H9 (cell line): ENCODE measurements around the gene WRAP73. TPM values are rescaled to one million over a fixed set of nuclear protein-coding genes. Genes with fewer than 3 reads are reported as not detected.

ENCODE experiments used
- DNase-seq: peaks from one replicate; pipeline ENCODE4 v3.0.0-alpha.2; 2017
- H2AFZ ChIP-seq: one replicate; pipeline ENCODE4 v1.6.1; 2013; ENCODE audit warnings: mild to moderate bottlenecking, low read length, control low read depth, moderate library complexity
- H2AK5ac ChIP-seq: 2 replicates; pipeline ENCODE4 v1.6.1; 2013; ENCODE audit warnings: low read length, control low read depth, mixed read lengths; ENCODE audit not compliant: insufficient read length
- H2BK120ac ChIP-seq: one replicate; pipeline ENCODE4 v1.6.1; 2013; ENCODE audit warnings: low read depth, mild to moderate bottlenecking, low read length, control low read depth, inconsistent platforms; ENCODE audit not compliant: poor library complexity, severe bottlenecking
- H2BK12ac ChIP-seq: 2 replicates; pipeline ENCODE4 v1.6.1; 2013; ENCODE audit warnings: low read length, control low read depth, mixed read lengths, low read depth; ENCODE audit not compliant: insufficient read length
- H2BK15ac ChIP-seq: 2 replicates; pipeline ENCODE4 v1.6.1; 2013; ENCODE audit warnings: low read depth, low read length, control low read depth
- H2BK20ac ChIP-seq: one replicate; pipeline ENCODE4 v1.6.1; 2013; ENCODE audit warnings: low read depth, mild to moderate bottlenecking, low read length, control low read depth, inconsistent platforms; ENCODE audit not compliant: poor library complexity, severe bottlenecking
- H2BK5ac ChIP-seq: 2 replicates; pipeline ENCODE4 v1.6.1; 2013; ENCODE audit warnings: low read length, control low read depth, mixed read lengths; ENCODE audit not compliant: insufficient read length
- H3K14ac ChIP-seq: 2 replicates; pipeline ENCODE4 v1.6.1; 2013; ENCODE audit warnings: low read length, control low read depth; ENCODE audit not compliant: insufficient read depth
- H3K18ac ChIP-seq: 2 replicates; pipeline ENCODE4 v1.6.1; 2013; ENCODE audit warnings: low read depth, mild to moderate bottlenecking, mixed read lengths, low read length, control low read depth; ENCODE audit not compliant: insufficient read length
- H3K23ac ChIP-seq: 2 replicates; pipeline ENCODE4 v1.6.1; 2013; ENCODE audit warnings: low read length, control low read depth, mixed read lengths, low read depth; ENCODE audit not compliant: insufficient read length
- H3K23me2 ChIP-seq: 2 replicates; pipeline ENCODE4 v1.6.1; 2013; ENCODE audit warnings: low read depth, mild to moderate bottlenecking, mixed read lengths, low read length, control low read depth; ENCODE audit not compliant: insufficient read length, poor library complexity, severe bottlenecking
- H3K27ac ChIP-seq: 2 replicates; pipeline ENCODE4 v1.5.1; 2013; ENCODE audit warnings: low read length, control low read depth, mixed read lengths, low read depth; ENCODE audit not compliant: insufficient read length
- H3K27me3 ChIP-seq: 2 replicates; pipeline ENCODE4 v1.6.1; 2013; ENCODE audit warnings: low read length, control low read depth, inconsistent platforms; ENCODE audit not compliant: insufficient read depth
- H3K4ac ChIP-seq: 2 replicates; pipeline ENCODE4 v1.6.1; 2013; ENCODE audit warnings: low read depth, mild to moderate bottlenecking, control low read depth, inconsistent platforms, low read length, moderate library complexity
- H3K4me1 ChIP-seq: 2 replicates; pipeline ENCODE4 v1.6.1; 2013; ENCODE audit warnings: low read length, control low read depth, inconsistent platforms; ENCODE audit not compliant: insufficient read depth
- H3K4me2 ChIP-seq: 2 replicates; pipeline ENCODE4 v1.6.1; 2013; ENCODE audit warnings: low read length, control low read depth, mixed read lengths; ENCODE audit not compliant: insufficient read length, insufficient read depth
- H3K56ac ChIP-seq: 2 replicates; pipeline ENCODE4 v1.6.1; 2013; ENCODE audit warnings: low read depth, mild to moderate bottlenecking, mixed read lengths, low read length, control low read depth; ENCODE audit not compliant: insufficient read length
- H3K79me1 ChIP-seq: 2 replicates; pipeline ENCODE4 v1.6.1; 2013; ENCODE audit warnings: low read depth, mild to moderate bottlenecking, moderate library complexity, low read length, control low read depth, inconsistent platforms; ENCODE audit not compliant: insufficient read depth, poor library complexity, severe bottlenecking
- H3K79me2 ChIP-seq: 2 replicates; pipeline ENCODE4 v1.6.1; 2013; ENCODE audit warnings: low read length, control low read depth, inconsistent platforms; ENCODE audit not compliant: insufficient read depth
- H3K9ac ChIP-seq: 2 replicates; pipeline ENCODE4 v1.6.1; 2013; ENCODE audit warnings: low read length, control low read depth, mixed read lengths; ENCODE audit not compliant: insufficient read length; ENCODE audit errors: extremely low read depth
- H3K9me3 ChIP-seq: one replicate; pipeline ENCODE4 v1.6.1; 2013; ENCODE audit warnings: low read depth, low read length, inconsistent platforms; ENCODE audit not compliant: control insufficient read depth
- H3T11ph ChIP-seq: one replicate; pipeline ENCODE4 v1.6.1; 2013; ENCODE audit warnings: mild to moderate bottlenecking, low read length, control low read depth, inconsistent platforms
- H4K20me1 ChIP-seq: one replicate; pipeline ENCODE4 v1.6.1; 2013; ENCODE audit not compliant: control insufficient read depth, insufficient read length, insufficient read depth
- H4K5ac ChIP-seq: 2 replicates; pipeline ENCODE4 v1.6.1; 2013; ENCODE audit warnings: low read depth, mild to moderate bottlenecking, mixed read lengths, low read length, control low read depth; ENCODE audit not compliant: insufficient read length
- H4K8ac ChIP-seq: replicated peaks from 2 replicates; pipeline ENCODE4 v1.6.1; 2013; ENCODE audit warnings: low read length, control low read depth, mixed read lengths, low read depth; ENCODE audit not compliant: insufficient read length
- H4K91ac ChIP-seq: 2 replicates; pipeline ENCODE4 v1.6.1; 2013; ENCODE audit warnings: low read depth, mild to moderate bottlenecking, moderate library complexity, mixed read lengths, low read length, control low read depth; ENCODE audit not compliant: insufficient read length
- H3K27ac Mint-ChIP-seq, 3 experiments: 2 replicates in 2 of 3; 3 replicates in 1 of 3; pipeline ENCODE4 v1.8.0; 2020 to 2021; ENCODE audit warnings: mixed read lengths in 3 of 3, mild to moderate bottlenecking in 1 of 3, moderate library complexity in 1 of 3
- H3K27me3 Mint-ChIP-seq: 2 replicates; pipeline ENCODE4 v1.8.0; 2021; ENCODE audit warnings: low read depth, mild to moderate bottlenecking, moderate library complexity, mixed read lengths
- H3K36me3 Mint-ChIP-seq, 3 experiments: 2 replicates in 2 of 3; 3 replicates in 1 of 3; pipeline ENCODE4 v1.8.0; 2020 to 2021; ENCODE audit warnings: low read depth in 3 of 3, mixed read lengths in 3 of 3; ENCODE audit not compliant: insufficient read depth in 1 of 3
- H3K4me1 Mint-ChIP-seq, 2 experiments: 2 replicates each; pipeline ENCODE4 v1.8.0; 2020; ENCODE audit warnings: mixed read lengths in 2 of 2
- H3K4me3 Mint-ChIP-seq, 2 experiments: 2 replicates in 1 of 2; 3 replicates in 1 of 2; pipeline ENCODE4 v1.8.0; 2020 to 2021; ENCODE audit warnings: mild to moderate bottlenecking in 2 of 2, mixed read lengths in 2 of 2, moderate library complexity in 1 of 2
- H3K9me3 Mint-ChIP-seq, 2 experiments: 2 replicates in 1 of 2; 3 replicates in 1 of 2; pipeline ENCODE4 v1.8.0; 2020; ENCODE audit warnings: mild to moderate bottlenecking in 2 of 2, mixed read lengths in 2 of 2, moderate library complexity in 1 of 2
- WGBS: extraction: QIAGEN DNeasy Blood & Tissue Kit; methylation state at CpG from one replicate; pipeline ENCODE4 v1.1.7; 2013; ENCODE audit warnings: missing lambda C conversion rate, low lambda C conversion rate, mixed read lengths; ENCODE audit not compliant: insufficient read length; ENCODE audit errors: extremely low coverage; 5-methylcytosine and 5-hydroxymethylcytosine counted together
- total RNA-seq: library from RNA; stranded (reverse); gene quantifications from 2 replicates; pipeline ENCODE4 v1.2.1, GENCODE V29; 2021
- TF ChIP-seq, protein P1 (sequence below): fragments of 200-600 bp; sonication (generic); conservative IDR thresholded peaks from 3 replicates; pipeline ENCODE4 v1.8.0; 2021; ENCODE audit warnings: antibody characterized with exemption, mild to moderate bottlenecking

Gene WRAP73
- total RNA-seq, 1 experiment from 2014 or later: 28.4 TPM

DNA sequence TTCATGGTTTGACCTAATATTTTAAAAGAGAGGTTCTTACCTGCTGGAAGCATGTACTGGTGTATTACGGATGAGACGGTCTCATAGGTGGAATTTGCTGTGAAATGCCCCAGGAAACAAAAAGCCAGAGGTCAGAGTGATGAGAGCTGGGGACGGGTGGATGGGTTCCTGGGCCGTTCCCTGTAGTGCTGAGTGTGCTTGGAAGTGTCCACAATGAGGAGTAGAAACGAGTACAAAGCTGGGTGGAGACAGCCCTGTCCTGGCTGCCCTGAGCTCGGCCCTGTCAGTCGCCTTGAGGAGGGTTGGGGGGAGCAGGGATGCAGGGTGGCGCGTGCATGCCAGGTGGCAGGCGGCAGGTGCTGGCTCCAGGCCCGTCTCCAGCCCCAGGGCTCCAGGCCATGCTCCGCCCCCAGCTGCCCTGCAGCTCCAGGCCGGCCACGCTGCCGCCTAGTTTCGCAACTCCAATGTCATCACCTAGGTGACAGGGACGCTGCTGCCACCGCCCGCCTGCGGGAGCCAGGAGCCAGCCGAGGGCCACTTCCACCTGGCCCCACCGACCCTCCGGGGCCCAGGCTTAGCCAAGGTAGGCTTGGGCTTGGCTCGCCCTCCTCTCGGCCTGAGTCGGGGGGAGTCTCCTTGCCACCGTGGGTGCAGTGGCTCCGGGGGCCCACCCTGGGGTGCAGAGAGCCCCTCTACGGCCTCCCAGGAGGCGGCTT, 18.8 kb upstream of the WRAP73 start:
- Histone ChIP-seq H2BK15ac (no peak overlapping the region), H3K23me2 (no peaks in the 10 kb centered on the region), H2BK20ac (no peak overlapping the region), H3K79me1 (no peaks in the 10 kb centered on the region), H2BK5ac (no peak overlapping the region), H3K9me3 (no peaks in the 10 kb centered on the region), H3K27ac (no peak overlapping the region), H3T11ph (no peak overlapping the region), H2AK5ac (no peak overlapping the region), H3K9ac (no peak overlapping the region), H4K8ac (no peak overlapping the region), H3K23ac (no peak overlapping the region), H3K18ac (no peak overlapping the region), H2BK120ac (no peak overlapping the region), H4K91ac (no peak overlapping the region), H3K56ac (no peak overlapping the region), H4K5ac (no peak overlapping the region), H3K27me3 (no peaks in the 10 kb centered on the region), H3K14ac (no peak overlapping the region), H2BK12ac (no peak overlapping the region), H2AFZ (no peak overlapping the region), H4K20me1 (no peaks in the 10 kb centered on the region), H3K79me2 (no peaks in the 10 kb centered on the region), H3K4ac (no peak overlapping the region), H3K4me2 (no peak overlapping the region), H3K4me1 (no peaks in the 10 kb centered on the region)
- WGBS: no CpG with 5 or more reads among the region's 30 CpGs
- TF ChIP-seq, protein P1, sequence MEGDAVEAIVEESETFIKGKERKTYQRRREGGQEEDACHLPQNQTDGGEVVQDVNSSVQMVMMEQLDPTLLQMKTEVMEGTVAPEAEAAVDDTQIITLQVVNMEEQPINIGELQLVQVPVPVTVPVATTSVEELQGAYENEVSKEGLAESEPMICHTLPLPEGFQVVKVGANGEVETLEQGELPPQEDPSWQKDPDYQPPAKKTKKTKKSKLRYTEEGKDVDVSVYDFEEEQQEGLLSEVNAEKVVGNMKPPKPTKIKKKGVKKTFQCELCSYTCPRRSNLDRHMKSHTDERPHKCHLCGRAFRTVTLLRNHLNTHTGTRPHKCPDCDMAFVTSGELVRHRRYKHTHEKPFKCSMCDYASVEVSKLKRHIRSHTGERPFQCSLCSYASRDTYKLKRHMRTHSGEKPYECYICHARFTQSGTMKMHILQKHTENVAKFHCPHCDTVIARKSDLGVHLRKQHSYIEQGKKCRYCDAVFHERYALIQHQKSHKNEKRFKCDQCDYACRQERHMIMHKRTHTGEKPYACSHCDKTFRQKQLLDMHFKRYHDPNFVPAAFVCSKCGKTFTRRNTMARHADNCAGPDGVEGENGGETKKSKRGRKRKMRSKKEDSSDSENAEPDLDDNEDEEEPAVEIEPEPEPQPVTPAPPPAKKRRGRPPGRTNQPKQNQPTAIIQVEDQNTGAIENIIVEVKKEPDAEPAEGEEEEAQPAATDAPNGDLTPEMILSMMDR: no peak
- peaks cover 26 to 49% of the 10 kb centered on the region in 2 experiments for H3K4me1 Mint-ChIP-seq
- no peaks in the 10 kb centered on the region; a peak in 1 of 7 replicates for H3K36me3 Mint-ChIP-seq
- DNase-seq: peak; percentile 90
- H3K9me3 Mint-ChIP-seq: no peaks in the 10 kb centered on the region
- H3K4me3 Mint-ChIP-seq: no peak overlapping the region
- peaks cover 43% of the 10 kb centered on the region for H3K27me3 Mint-ChIP-seq
- H3K27ac Mint-ChIP-seq: no peak overlapping the region
